PC-9 (cell line): ENCODE results near the gene OR6J1.

Source experiments
- EZH2 ChIP-seq: fragments of 200-600 bp; sonication (generic); IDR thresholded peaks from 2 replicates; pipeline ENCODE4 v1.8.0; 2017; ENCODE audit warnings: antibody characterized with exemption, low read depth
- TF ChIP-seq, protein P1 (sequence below): fragments of 200-600 bp; sonication (generic); conservative IDR thresholded peaks from 2 replicates; pipeline ENCODE4 v1.6.1; 2017; ENCODE audit warnings: mixed run types, antibody characterized with exemption, mild to moderate bottlenecking, moderate library complexity

- TF ChIP-seq, protein P1, sequence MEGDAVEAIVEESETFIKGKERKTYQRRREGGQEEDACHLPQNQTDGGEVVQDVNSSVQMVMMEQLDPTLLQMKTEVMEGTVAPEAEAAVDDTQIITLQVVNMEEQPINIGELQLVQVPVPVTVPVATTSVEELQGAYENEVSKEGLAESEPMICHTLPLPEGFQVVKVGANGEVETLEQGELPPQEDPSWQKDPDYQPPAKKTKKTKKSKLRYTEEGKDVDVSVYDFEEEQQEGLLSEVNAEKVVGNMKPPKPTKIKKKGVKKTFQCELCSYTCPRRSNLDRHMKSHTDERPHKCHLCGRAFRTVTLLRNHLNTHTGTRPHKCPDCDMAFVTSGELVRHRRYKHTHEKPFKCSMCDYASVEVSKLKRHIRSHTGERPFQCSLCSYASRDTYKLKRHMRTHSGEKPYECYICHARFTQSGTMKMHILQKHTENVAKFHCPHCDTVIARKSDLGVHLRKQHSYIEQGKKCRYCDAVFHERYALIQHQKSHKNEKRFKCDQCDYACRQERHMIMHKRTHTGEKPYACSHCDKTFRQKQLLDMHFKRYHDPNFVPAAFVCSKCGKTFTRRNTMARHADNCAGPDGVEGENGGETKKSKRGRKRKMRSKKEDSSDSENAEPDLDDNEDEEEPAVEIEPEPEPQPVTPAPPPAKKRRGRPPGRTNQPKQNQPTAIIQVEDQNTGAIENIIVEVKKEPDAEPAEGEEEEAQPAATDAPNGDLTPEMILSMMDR = no peak
- TF ChIP-seq EZH2 = no peak
Observed at GRCh38 chr14:22691171-22691570, 47.0 kb upstream of the OR6J1 start.
